ENCODE results near the gene AMMECR1.

DNA sequence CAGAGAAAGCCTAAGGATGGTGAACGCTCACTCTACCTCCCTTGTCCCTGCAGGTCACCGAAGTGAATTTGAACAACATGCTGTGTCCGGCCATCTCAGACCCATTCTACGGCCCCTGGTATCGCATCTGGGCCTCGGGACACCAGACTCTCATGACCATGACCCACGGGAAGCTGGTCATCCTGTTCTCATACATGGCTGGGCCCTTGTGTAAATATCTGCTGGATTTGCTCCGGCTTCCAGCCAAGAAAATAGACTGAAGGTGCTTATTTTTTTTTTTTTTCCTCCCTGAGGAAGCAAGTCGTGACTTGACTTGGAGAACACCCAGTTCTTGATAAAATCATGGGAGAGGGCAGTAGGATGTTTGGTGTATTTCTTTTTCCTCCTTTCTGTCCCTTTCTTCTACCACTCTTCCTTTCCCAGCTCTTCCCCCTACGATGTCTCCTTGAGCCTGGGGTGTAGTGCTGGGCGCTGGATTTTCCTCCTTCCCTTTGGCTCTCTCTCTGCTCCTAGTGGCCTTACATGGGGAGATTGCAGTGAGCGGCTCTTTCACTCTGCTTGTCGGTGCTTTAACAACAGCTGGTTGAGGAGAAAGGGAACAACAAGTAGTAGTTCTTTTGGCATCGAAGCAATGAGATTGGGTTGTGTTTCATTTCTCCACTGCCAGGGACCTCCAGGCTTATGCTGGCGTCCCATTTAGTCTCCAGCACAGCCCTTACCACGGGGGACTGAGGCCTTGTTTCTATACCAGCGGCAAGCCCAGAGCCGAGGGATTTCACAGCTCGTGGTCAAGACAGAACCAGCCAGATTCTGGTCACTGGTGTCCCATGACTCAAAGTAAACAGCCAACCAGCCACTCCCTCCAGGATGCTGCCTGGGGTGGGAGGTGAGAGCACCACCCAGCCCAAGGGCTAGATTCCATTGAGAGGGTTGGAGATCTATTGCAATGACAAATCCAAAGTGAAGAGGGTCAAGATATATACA lies 144.4 kb downstream of the AMMECR1 start:
- TF ChIP-seq EZH2 (IDR thresholded peaks at IDR 0.05; ENCODE audit: insufficient read depth, poor library complexity, severe bottlenecking): no peak
- no peak for TF ChIP-seq EZH2phosphoT487 (IDR thresholded peaks at IDR 0.05; ENCODE audit: insufficient read depth, low read depth)

Measured in GM23248 (cell line).